SK-N-MC (cell line): Measurements from ENCODE around the gene LATS2.
"Not testable (repeated sequence)": the region's sequence is repeated elsewhere in the genome, so short reads cannot be mapped to it uniquely, and the experiment has no call there.

Experiments used
- DNase-seq: peaks from one replicate; pipeline ENCODE4 v3.0.0-alpha.2; 2011; ENCODE audit warnings: low read depth, low spot score
- H3K27ac ChIP-seq: fragments of 200-600 bp; sonication (generic); 2 replicates; pipeline ENCODE4 v1.5.1; 2016; ENCODE audit warnings: mixed run types
- H3K36me3 ChIP-seq: fragments of 200-600 bp; sonication (generic); 2 replicates; pipeline ENCODE4 v1.6.1; 2017; ENCODE audit warnings: antibody characterized with exemption, low read length, mixed read lengths; ENCODE audit not compliant: insufficient read depth
- H3K4me3 ChIP-seq: fragments of 200-600 bp; sonication (generic); 2 replicates; pipeline ENCODE4 v1.5.1; 2016
- H3K9ac ChIP-seq: fragments of 200-600 bp; sonication (generic); 2 replicates; pipeline ENCODE4 v1.8.0; 2017; ENCODE audit warnings: mixed run types, mixed read lengths; ENCODE audit not compliant: insufficient read length
- H3K9me3 ChIP-seq: fragments of 200-600 bp; sonication (generic); 2 replicates; pipeline ENCODE4 v1.6.1; 2017; ENCODE audit warnings: low read depth, mild to moderate bottlenecking, antibody characterized with exemption, low read length, moderate library complexity, mixed read lengths
- EZH2 ChIP-seq: fragments of 200-600 bp; sonication (generic); IDR thresholded peaks from one replicate; pipeline ENCODE4 v1.6.1; 2017; ENCODE audit warnings: antibody characterized with exemption
- FOXP2 ChIP-seq: optimal IDR thresholded peaks from 2 replicates; pipeline ENCODE3; 2011; ENCODE audit warnings: mild to moderate bottlenecking, moderate library complexity; ENCODE audit not compliant: insufficient read depth; ENCODE audit errors: extremely low read length, control extremely low read depth
- POLR2AphosphoS5 ChIP-seq: IDR thresholded peaks from 2 replicates; pipeline ENCODE4 v1.6.1; 2012; ENCODE audit warnings: mild to moderate bottlenecking, low read depth, low read length, borderline replicate concordance

The LATS2 gene

DNA sequence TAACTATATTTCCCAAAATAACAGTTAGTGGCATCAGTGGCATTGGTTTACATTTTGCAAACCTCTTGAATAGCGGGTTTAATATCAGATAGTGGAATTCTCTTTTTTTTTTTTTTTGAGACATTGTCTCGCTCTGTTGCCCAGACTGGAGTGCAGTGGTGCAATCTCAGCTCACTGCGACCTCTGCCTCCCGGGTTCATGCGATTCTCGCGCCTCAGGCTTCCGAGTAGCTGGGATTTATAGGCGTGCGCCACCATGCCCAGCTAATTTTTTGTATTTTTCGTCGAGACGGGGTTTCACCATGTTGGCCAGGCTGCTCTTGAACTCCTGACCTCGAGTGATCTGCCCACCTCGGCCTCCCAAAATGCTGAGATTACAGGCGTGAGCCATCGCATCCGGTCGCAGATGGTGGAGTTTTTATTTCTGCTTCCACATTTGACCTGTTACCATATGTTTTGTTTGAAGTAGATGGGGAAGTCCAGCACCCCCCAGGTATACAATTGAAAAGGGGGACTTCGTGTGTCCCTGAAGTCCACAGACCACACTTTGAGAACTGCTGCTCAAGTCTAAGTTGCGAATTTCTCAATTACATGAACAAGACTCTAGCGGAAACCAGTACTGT is 118.3 kb downstream of the LATS2 start:
- DNase-seq: no peak
- Histone ChIP-seq H3K9me3 (no peaks in the 10 kb centered on the region), H3K9ac (no peak overlapping the region), H3K4me3 (no peak overlapping the region), H3K36me3 (no peaks in the 10 kb centered on the region), H3K27ac (no peak overlapping the region)
- no peak for TF ChIP-seq FOXP2
- no peak for TF ChIP-seq POLR2AphosphoS5
- TF ChIP-seq EZH2: no peak

DNA sequence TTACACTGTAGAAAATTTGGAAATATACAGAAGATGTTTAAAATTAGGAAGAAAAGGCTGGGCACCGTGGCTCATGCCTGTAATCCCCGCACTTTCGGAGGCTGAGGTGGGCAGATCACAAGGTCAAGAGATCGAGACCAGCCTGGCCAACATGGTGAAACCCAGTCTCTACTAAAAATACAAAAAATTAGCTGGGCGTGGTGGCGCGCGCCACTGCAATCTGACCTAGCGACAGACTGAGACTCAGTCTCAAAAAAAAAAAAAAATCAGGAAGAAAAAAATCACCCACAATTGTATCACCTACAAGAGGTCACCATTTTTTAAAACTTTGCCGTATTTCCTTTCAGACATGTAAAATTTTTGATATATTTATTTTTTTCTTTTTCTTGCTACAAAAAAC is 120.9 kb downstream of the LATS2 start:
- DNase-seq, H3K4me3 ChIP-seq, H3K36me3 ChIP-seq, H3K9me3 ChIP-seq, H3K9ac ChIP-seq: not testable (repeated sequence)
- peak overlapping the region; percentile 61 for H3K27ac ChIP-seq

DNA sequence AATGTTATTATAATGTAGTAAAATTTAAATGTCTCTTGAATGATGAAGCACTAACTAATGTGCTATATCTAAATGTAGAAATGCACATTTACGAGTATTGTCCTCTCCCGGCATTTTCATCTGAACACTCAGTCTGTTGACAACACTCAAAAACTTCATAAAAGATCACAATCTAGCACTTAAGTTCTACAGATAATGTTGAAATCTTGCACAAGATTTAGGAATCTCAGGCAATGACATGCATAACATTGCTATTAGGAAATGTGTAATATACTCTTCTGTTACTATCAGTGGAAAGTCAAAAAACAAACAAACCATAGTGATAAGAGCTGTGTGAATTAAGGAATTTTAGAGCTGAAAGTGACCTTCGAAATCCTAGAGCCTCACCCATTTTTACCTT is 121.3 kb downstream of the LATS2 start:
- H3K4me3 ChIP-seq: no peak overlapping the region
- no peaks in the 10 kb centered on the region for H3K36me3 ChIP-seq
- DNase-seq: peak; percentile 26
- H3K9ac ChIP-seq: no peak overlapping the region
- peak overlapping the region; percentile 61 for H3K27ac ChIP-seq
- no peaks in the 10 kb centered on the region for H3K9me3 ChIP-seq
- no peak for TF ChIP-seq POLR2AphosphoS5
- TF ChIP-seq EZH2: no peak
- TF ChIP-seq FOXP2: no peak

DNA sequence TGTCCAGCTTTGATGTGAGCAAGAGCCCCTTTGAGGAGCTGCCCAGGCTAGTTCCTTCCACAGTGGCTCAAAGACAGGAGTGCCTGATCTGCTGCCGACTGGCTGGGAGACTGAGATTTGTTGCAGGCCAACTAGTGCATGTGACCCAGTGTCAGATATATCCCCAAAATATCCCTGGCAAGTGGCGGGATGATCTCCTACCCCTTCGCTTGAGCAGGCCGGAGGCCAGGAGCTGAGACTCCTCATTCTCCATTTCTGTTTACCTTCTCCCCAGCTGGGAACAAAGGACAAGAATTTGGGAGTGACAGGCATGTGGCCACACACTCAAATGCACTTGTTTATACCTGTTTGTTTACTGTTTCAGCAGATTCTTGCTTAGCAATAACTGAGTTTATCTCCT is 121.7 kb downstream of the LATS2 start:
- no peak overlapping the region for H3K9ac ChIP-seq
- H3K27ac ChIP-seq: no peak overlapping the region
- DNase-seq: no peak
- no peaks in the 10 kb centered on the region for H3K36me3 ChIP-seq
- no peak for TF ChIP-seq POLR2AphosphoS5
- no peak for TF ChIP-seq FOXP2
- TF ChIP-seq EZH2: no peak
- H3K4me3 ChIP-seq: no peak overlapping the region
- no peaks in the 10 kb centered on the region for H3K9me3 ChIP-seq

DNA sequence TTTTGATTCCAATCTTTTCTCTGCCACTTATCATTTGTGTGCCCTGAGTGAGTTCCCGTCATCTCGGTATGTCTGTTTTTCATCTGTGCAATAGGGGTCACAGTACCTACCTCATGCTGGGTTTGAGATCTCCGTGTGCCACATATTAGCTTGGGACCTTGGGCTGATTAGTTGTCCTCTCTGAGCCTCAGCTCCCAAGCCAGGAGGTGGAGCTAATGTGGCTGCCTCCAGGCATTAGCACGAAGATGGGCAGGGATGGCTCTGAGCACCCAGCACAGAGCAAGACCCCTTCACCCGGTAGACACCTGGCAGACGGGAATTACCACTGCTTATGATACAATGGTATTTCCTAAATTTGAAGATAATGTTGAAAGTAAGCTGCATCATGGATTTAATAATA is 123.1 kb downstream of the LATS2 start:
- TF ChIP-seq EZH2: no peak
- no peak for TF ChIP-seq POLR2AphosphoS5
- TF ChIP-seq FOXP2: no peak
- DNase-seq: no peak
- no peak overlapping the region for H3K27ac ChIP-seq

DNA sequence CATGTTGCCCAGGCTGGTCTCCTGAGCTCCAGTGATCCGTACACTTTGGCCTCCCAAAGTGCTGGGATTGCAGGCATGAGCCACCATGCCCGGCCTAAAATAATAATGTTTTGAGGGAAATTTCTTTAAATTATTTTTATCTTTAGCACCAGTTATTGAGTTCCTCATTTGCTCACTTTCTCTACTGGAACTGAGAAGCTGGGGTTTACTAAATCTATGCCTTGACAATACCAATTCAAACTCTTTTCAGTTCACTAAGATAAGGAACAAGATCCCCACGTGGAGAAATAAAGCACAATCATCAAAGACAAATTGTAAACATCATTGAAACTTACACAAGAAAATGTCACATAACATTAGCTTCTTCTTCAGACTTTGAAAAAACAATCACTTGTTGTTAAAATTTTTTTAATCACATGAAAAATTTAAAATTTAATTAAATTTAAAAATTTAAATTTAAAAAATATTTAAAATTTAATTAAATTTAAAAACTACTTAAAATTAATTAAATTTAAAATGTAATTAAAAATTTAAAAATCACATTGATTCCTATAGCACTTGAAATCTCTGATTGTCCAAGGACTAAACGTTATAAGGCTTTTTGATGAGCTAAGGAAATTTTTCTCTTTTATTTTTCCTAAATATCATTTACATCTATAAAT is 133.7 kb downstream of the LATS2 start:
- TF ChIP-seq FOXP2: no peak
- TF ChIP-seq POLR2AphosphoS5: no peak
- no peak for TF ChIP-seq EZH2
- H3K4me3 ChIP-seq: no peak overlapping the region
- H3K9ac ChIP-seq: no peak overlapping the region
- no peak overlapping the region for H3K27ac ChIP-seq
- DNase-seq: no peak
- H3K9me3 ChIP-seq: no peaks in the 10 kb centered on the region
- H3K36me3 ChIP-seq: no peaks in the 10 kb centered on the region

More for the DNA sequence above, 123.1 kb downstream of the LATS2 start:
- Histone ChIP-seq H3K36me3 (no peaks in the 10 kb centered on the region), H3K9ac (no peak overlapping the region), H3K4me3 (no peak overlapping the region), H3K9me3 (no peaks in the 10 kb centered on the region)

DNA sequence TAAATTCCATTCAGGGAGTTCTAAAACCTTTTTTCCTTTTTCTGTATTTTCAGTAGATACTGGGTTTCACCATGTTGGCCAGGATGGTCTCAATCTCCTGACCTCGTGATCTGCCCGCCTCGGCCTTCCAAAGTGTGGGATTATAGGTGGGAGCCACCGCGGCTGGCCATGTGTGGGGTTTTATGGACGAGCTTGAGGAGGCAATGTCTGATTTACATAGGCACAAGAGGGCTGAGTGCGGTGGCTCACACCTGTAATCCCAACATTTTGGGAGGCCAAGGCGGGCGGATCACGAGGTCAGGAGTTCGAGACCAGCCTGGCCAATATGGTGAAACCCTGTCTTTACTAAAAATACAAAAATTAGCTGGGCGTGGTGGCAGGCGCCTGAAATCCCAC is 136.0 kb downstream of the LATS2 start:
- H3K9me3 ChIP-seq, DNase-seq, H3K36me3 ChIP-seq, H3K27ac ChIP-seq, H3K9ac ChIP-seq, H3K4me3 ChIP-seq: not testable (repeated sequence)

DNA sequence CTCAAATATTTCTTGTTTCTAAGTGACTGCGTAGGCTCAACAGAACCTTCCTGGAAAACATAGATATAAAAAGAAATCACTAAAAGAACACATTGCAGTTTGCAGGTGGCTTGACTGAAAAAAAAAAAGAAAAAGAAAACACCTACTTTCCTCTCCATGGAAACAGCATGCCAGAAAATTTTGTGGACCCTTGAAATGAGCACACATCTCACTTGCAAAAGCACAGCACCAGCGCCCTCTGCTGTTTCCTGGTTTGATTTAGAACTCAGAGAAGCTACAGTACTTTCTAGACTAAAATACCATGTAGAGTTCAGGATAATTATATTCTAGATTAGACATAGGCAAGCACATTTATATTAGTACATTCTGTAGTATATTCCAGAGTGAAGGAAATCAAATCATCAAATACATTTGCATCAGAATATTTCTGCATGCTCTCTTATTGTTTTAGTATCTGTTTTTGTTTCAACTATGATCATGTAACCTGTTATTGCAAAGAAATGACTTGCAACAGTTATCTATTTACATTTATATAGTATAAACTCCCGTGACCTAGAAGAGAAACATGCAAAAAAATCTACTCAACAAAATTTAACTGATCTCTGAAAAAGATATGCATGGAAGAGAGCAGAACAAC is 136.5 kb downstream of the LATS2 start:
- Histone ChIP-seq H3K36me3 (no peaks in the 10 kb centered on the region), H3K9me3 (no peaks in the 10 kb centered on the region), H3K9ac (no peak overlapping the region), H3K27ac (no peak overlapping the region), H3K4me3 (no peak overlapping the region)
- TF ChIP-seq FOXP2 (no peak), EZH2 (no peak), POLR2AphosphoS5 (no peak)
- peak; percentile 88 for DNase-seq

DNA sequence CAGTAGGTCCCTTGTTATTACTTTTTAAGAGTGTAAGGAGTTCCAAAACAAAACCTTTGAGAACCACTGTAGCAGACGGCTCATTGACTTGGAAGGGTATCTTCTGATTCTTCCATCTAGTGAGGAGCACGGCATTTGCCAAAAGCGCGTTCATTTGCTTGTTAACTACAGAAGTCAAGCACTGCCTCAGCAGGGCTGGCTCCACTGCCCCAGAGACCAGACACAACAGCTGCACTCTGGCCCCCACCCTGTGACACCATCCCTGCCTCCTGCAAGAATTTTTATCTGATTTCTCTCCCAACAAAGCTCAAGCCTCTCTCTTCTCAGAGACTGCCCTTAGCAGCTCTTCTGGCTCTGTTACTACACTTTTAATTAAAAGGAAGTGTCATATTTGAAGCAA is 138.1 kb downstream of the LATS2 start:
- Histone ChIP-seq H3K9me3 (no peaks in the 10 kb centered on the region), H3K27ac (no peak overlapping the region), H3K4me3 (no peak overlapping the region), H3K36me3 (no peaks in the 10 kb centered on the region), H3K9ac (no peak overlapping the region)
- no peak for TF ChIP-seq FOXP2
- TF ChIP-seq POLR2AphosphoS5: no peak
- TF ChIP-seq EZH2: no peak
- DNase-seq: no peak
